Right ventricle myocardium superior (tissue), 1 donor: ENCODE measurements around the gene SND1. TPM values are rescaled to one million over a fixed set of nuclear protein-coding genes. Genes with fewer than 3 reads are reported as not detected.

ENCODE experiments used
- ATAC-seq: fragments of 200-7000 bp; cut with Tn5 transposase; one replicate; pipeline ENCODE4 v1.9.1; 2020; ENCODE audit warnings: mild to moderate bottlenecking; ENCODE audit not compliant: poor library complexity
- DNase-seq: peaks from one replicate; pipeline ENCODE4 v3.0.0-alpha.2; 2020
- intact Hi-C: fragments of 100-400 bp; cut with DNase I; formaldehyde crosslinking; loops from one replicate; pipeline ENCODE4 v1.11.2; 2022
- total RNA-seq: library from RNA; stranded (reverse); fragmentation: NEBNext Ultra II Directional; extraction: Animal tissue kit (Norgen Biotek cat#: 25700); gene quantifications from one replicate; pipeline ENCODE4 v1.2.1, GENCODE V29; 2021
- donor health status: DM: no; HTN: yes; CAD: no; lungs with severe emphysema.

The SND1 gene
- total RNA-seq, 1 donor from 2014 or later = 81.9 TPM

GRCh38 chr7:127870231-127870907 is 218.4 kb downstream of the SND1 start:
- DNase-seq = no peak
- intact Hi-C loops = no loop called here
- no peak for ATAC-seq

- no peak for ATAC-seq
- no peak for DNase-seq
- intact Hi-C loops = no loop called here
Measured at GRCh38 chr7:127871226-127871625, 219.2 kb downstream of the SND1 start.

GRCh38 chr7:127872122-127872521 is 220.1 kb downstream of the SND1 start:
- intact Hi-C loops = no loop called here

GRCh38 chr7:127873151-127873550 is 221.2 kb downstream of the SND1 start:
- no peak for DNase-seq
- ATAC-seq = no peak
- intact Hi-C loops = no loop called here

More at GRCh38 chr7:127872122-127872521, 220.1 kb downstream of the SND1 start:
- no peak for DNase-seq
- ATAC-seq = no peak

GRCh38 chr7:127873715-127874636 is 222.0 kb downstream of the SND1 start:
- DNase-seq (no peak), ATAC-seq (no peak)
- intact Hi-C loops = no loop called here

GRCh38 chr7:127874951-127875608 is 223.1 kb downstream of the SND1 start:
- intact Hi-C loops = no loop called here
- ATAC-seq (no peak), DNase-seq (no peak)

- DNase-seq (no peak), ATAC-seq (no peak)
- intact Hi-C loops = no loop called here
Measured at GRCh38 chr7:127876393-127876792, 224.4 kb downstream of the SND1 start.

- DNase-seq (no peak), ATAC-seq (no peak)
- intact Hi-C loops = no loop called here
Measured at GRCh38 chr7:127877951-127878350, 226.0 kb downstream of the SND1 start.

GRCh38 chr7:127878791-127879190 is 226.8 kb downstream of the SND1 start:
- no peak for DNase-seq
- ATAC-seq = no peak
- intact Hi-C loops = no loop called here

GRCh38 chr7:127879436-127879835 is 227.4 kb downstream of the SND1 start:
- intact Hi-C loops = no loop called here
- no peak for ATAC-seq
- DNase-seq = no peak

GRCh38 chr7:127879942-127880341 is 227.9 kb downstream of the SND1 start:
- ATAC-seq (no peak), DNase-seq (no peak)
- intact Hi-C loops = no loop called here

- DNase-seq = no peak
- intact Hi-C loops = no loop called here
- ATAC-seq = no peak
Measured at GRCh38 chr7:127880454-127880853, 228.5 kb downstream of the SND1 start.

- DNase-seq (no peak), ATAC-seq (no peak)
- intact Hi-C loops = no loop called here
Measured at GRCh38 chr7:127881564-127881963, 229.6 kb downstream of the SND1 start.

GRCh38 chr7:127882313-127882920 is 230.4 kb downstream of the SND1 start:
- DNase-seq (no peak), ATAC-seq (no peak)
- intact Hi-C loops = no loop called here

GRCh38 chr7:127884066-127884559 is 232.1 kb downstream of the SND1 start:
- no peak for DNase-seq
- intact Hi-C loops = no loop called here
- ATAC-seq = peak; percentile 70

GRCh38 chr7:127885222-127885772 is 233.3 kb downstream of the SND1 start:
- ATAC-seq (no peak), DNase-seq (no peak)
- intact Hi-C loops = no loop called here

GRCh38 chr7:127885843-127886242 is 233.8 kb downstream of the SND1 start:
- ATAC-seq (peak; percentile 69), DNase-seq (peak; percentile 44)
- intact Hi-C loops = no loop called here

GRCh38 chr7:127886248-127886647 is 234.3 kb downstream of the SND1 start:
- DNase-seq (no peak), ATAC-seq (peak; percentile 20)
- intact Hi-C loops = no loop called here

GRCh38 chr7:127887096-127887495 is 235.1 kb downstream of the SND1 start:
- no peak for ATAC-seq
- intact Hi-C loops = no loop called here
- no peak for DNase-seq
